C4-2B (cell line): Measurements from ENCODE around the gene TPCN1.

Experiments
- H3K27ac ChIP-seq: fragments of 450-650 bp; 2 replicates; pipeline ENCODE4 v1.5.1; 2017
- ZFX ChIP-seq: fragments of 450-650 bp; IDR thresholded peaks from 2 replicates; pipeline ENCODE4 v1.6.1; 2017
- TF ChIP-seq, protein P1 (sequence below): fragments of 450-650 bp; conservative IDR thresholded peaks from 2 replicates; pipeline ENCODE4 v1.5.1; 2017; ENCODE audit warnings: mild to moderate bottlenecking

Gene TPCN1

DNA sequence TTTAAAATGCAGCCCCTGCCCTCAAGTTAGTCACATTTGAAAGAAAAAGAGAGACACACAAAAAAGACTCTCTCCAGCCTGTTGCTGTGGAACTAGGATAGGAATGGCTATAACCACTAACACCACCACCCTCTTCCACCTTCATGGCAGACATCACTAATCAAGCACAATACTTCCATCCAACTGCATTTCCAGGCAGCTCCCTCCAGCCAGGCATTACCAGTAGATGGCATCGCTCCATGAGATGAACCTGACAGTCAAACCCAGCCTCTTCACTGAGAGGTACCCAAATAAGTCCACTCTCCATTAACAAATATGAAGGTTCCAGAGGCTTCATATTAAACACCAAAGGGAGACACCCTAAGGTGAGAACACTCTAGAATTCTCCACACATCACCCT is 89.2 kb downstream of the TPCN1 start:
- no peak for TF ChIP-seq ZFX
- TF ChIP-seq, protein P1, sequence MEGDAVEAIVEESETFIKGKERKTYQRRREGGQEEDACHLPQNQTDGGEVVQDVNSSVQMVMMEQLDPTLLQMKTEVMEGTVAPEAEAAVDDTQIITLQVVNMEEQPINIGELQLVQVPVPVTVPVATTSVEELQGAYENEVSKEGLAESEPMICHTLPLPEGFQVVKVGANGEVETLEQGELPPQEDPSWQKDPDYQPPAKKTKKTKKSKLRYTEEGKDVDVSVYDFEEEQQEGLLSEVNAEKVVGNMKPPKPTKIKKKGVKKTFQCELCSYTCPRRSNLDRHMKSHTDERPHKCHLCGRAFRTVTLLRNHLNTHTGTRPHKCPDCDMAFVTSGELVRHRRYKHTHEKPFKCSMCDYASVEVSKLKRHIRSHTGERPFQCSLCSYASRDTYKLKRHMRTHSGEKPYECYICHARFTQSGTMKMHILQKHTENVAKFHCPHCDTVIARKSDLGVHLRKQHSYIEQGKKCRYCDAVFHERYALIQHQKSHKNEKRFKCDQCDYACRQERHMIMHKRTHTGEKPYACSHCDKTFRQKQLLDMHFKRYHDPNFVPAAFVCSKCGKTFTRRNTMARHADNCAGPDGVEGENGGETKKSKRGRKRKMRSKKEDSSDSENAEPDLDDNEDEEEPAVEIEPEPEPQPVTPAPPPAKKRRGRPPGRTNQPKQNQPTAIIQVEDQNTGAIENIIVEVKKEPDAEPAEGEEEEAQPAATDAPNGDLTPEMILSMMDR: no peak

DNA sequence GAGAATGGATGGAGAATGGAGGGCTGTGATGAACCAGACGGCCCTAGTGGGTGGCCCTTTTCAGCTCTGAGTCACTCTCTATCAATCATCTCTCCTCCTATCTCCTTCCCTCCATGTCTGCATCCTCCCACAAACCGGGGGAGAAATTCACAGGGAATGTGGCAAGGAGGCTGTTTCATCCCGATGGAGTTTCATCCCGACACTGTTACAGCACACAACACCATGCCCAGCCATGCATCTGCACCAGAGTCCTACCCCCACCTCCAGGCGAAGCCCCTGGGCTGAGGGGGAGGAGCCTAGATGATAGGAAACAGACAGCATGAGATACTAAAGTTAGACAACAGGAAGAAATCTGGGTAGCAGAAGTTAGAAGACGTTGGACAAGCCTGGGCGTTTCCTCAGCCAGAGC is 92.9 kb downstream of the TPCN1 start:
- no peak overlapping the region for H3K27ac ChIP-seq
- TF ChIP-seq ZFX: no peak
- TF ChIP-seq, protein P1: no peak

More for the DNA sequence above, 89.2 kb downstream of the TPCN1 start:
- H3K27ac ChIP-seq: no peak overlapping the region

DNA sequence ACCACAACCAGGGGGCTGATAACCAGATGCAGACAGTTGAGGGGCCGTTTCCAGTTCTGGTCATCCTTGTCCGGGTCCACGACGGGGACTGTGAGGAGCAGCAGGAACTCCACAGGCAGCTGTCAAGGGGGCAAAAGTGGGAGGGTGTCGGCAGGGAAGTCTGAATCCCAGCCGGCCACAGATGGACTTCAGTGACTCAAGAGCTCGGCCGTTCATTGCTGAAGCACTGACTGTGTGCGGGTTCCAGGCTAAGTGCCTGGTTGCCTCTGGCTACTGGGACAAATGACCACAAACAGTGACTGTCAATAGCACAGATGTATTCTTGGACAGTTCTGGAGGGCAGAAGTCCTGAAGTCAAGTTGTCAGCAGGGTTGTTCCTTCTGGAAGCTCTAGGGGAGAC is 94.1 kb downstream of the TPCN1 start:
- no peak overlapping the region for H3K27ac ChIP-seq
- no peak for TF ChIP-seq ZFX
- TF ChIP-seq, protein P1: no peak

DNA sequence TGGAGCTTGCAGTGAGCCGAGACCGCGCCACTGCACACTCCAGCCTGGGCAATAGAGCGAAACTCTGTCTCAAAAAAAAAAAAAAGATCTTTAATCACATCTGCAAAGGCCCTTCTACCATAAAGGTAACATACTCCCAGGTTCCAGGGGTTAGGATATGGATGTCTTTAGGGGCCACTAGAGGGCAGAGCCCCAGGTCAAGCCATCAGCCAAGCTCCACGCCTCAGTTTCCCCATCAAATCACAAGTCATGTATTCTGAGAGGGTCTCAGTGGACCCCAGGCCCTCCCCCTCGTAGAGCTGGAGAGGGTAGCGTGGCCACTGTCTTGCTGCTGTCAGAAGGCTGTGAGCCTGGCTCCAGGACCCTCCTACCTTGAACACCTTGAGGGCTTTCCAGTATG is 94.9 kb downstream of the TPCN1 start:
- no peak overlapping the region for H3K27ac ChIP-seq
- TF ChIP-seq, protein P1: no peak; the same call in 1 of the 2 replicates

DNA sequence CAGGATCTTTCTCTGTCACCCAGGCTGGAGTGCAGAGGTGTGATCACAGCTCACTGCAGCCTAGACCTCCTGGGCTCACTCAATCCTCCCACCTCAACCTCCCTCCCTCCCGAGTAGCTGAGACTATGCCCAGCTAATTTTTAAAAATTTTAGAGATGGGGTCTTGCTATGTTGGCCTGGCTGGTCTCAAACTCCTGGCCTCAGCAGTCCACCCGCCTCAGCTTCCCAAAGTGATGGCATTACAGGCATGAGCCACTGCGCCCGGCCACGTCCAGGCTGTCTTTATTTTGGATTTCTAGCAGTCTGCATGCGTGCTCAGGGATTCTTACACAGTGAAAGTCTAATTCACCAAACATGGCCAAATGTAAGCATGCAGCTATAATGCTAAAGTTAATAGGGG is 95.9 kb downstream of the TPCN1 start:
- TF ChIP-seq, protein P1: no peak
- no peak for TF ChIP-seq ZFX
- no peak overlapping the region for H3K27ac ChIP-seq

DNA sequence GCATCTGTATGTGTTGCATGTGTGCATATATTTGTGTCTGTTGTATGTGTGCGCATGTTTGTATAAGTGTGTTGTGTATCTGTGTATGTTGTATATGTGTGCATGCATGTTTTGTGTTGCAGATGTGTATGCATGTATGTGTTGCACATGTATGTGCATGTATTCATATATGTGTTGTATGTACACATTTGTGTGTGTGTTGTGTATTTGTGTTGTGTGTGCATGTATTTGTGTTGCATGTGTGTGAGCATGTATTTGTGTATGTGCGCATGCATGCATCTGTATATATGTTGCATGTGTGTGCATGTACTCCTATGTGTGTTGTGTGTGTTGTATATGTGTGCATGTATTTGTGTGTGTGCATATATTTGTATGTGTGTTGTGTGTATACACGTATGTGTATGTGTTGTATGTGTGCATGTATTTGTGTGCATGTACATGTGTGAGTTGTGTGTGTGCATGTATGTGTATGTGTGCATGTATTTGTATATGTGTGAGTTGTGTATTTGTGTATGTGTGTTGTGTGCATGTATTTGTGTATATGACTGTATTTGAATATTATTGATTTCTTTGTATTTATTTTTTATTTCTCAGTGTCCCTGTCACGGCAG is 96.9 kb downstream of the TPCN1 start:
- TF ChIP-seq, protein P1: no peak
- H3K27ac ChIP-seq: no peak overlapping the region

DNA sequence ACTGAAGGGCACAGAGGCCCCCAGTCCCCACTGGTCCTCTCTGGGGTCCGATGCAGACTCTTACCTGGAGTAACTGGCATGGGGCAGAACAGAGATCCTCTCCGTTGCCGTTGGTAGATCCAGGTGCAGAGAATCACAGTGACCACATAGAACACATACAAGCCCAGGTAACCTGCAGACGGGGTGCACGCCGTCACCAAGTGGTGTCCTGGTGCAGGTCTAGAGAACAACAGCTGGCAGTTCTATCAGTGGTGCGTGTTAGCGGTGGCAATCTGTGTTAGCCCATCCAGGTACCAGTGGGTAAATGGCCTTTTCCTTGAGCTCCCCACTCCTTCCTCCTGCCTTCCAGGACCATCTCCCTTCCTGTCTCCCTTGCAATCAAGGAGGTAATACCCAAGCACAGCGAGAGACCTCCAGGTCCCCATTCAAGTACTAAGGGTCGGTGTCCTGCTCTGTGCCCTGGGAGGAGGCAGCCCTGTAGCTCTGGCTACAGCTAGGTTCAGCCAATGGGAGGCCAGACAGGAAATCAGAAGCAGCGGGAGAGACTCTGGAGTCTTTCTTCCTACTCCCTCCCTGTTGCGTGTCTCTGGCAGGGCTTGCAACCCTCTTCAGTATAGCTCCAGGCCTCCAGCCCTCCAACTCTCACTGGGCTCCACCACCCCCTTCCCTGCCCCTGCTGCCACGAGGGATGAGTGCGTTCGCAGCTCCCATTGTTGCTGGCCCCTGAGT is 97.8 kb downstream of the TPCN1 start:
- TF ChIP-seq, protein P1: no peak
- TF ChIP-seq ZFX: no peak
- no peak overlapping the region for H3K27ac ChIP-seq
